Measurements from ENCODE around the gene SOBP. TPM values are rescaled to one million over a fixed set of nuclear protein-coding genes. Genes with fewer than 3 reads are reported as not detected.

SOBP gene
- total and polyA plus RNA-seq, 2 donors (not counting 3 experiments of a cell fraction or from before 2014, with no cell fraction given) = 0.35 to 6.6 TPM

- BruUV-seq (replicated peaks) = no TSS peak
- no peaks in the 10 kb centered on the region for H3K27me3 ChIP-seq (ENCODE audit: control insufficient read depth in 2 of 2, insufficient read depth in 2 of 2, low read length in 2 of 2)
- no peak overlapping the region for H2AFZ ChIP-seq (ENCODE audit: low read depth, low read length)
- CTCF ChIA-PET = interaction anchor here (0.6 to 1.8 kb wide), 2 partner anchors 23 to 603 kb away, joined by 4 read pairs; no protein-coding TSS in a partner anchor
- intact Hi-C loops (cut with micrococcal nuclease) (no loop called here), dilution Hi-C loops (cut with MboI; ENCODE audit: extremely low pct_ligation_motif_present, low sequenced_read_pairs) (no loop called here)
- DNase-seq (ENCODE audit: low read depth, low spot score) (no peak), FAIRE-seq (no peak)
- H3K4me1 ChIP-seq (ENCODE audit: control insufficient read depth, extremely low read depth, insufficient read depth, low read length) = peaks cover 13% of the 10 kb centered on the region
- H3K4me3 ChIP-seq (replicated peaks in 1 of 3; ENCODE audit: insufficient read depth in 1 of 3, low read depth in 1 of 3, low read length in 3 of 3) = no peak overlapping the region
- no peak overlapping the region for H3K4me2 ChIP-seq (ENCODE audit: insufficient read depth, low read length)
- POLR2A ChIA-PET = no interaction called here
- no peaks in the 10 kb centered on the region for H3K79me2 ChIP-seq (ENCODE audit: control insufficient read depth, insufficient read depth, low read length)
- no peaks in the 10 kb centered on the region for H3K9me1 ChIP-seq (replicated peaks; ENCODE audit: control insufficient read depth, extremely low read depth, insufficient read depth, low read length)
- no peak overlapping the region for H3K9ac ChIP-seq (replicated peaks; ENCODE audit: extremely low read depth, insufficient read depth, low read length)
- H3K36me3 ChIP-seq (ENCODE audit: control insufficient read depth in 2 of 2, extremely low read depth in 1 of 2, insufficient read depth in 2 of 2, low read length in 2 of 2) = no peaks in the 10 kb centered on the region
- no peak for TF ChIP-seq JUN (IDR thresholded peaks at IDR 0.05; ENCODE audit: borderline replicate concordance, insufficient read depth, insufficient read length, low read depth)
- TF ChIP-seq FOS (IDR thresholded peaks at IDR 0.05; ENCODE audit: borderline replicate concordance, insufficient read depth, low read length) = no peak
- TF ChIP-seq CTCF (IDR thresholded peaks at IDR 0.05; ENCODE audit: extremely low read depth in 1 of 2, insufficient read depth in 1 of 2, low read depth in 1 of 2, low read length in 2 of 2) = no peak
- TF ChIP-seq POLR2A (IDR thresholded peaks at IDR 0.05; ENCODE audit: low read depth, low read length) = no peak
- no peak for TF ChIP-seq GATA2 (IDR thresholded peaks at IDR 0.05; ENCODE audit: insufficient read depth, insufficient read length, low read depth, low read length)
- no peak for TF ChIP-seq EZH2 (IDR thresholded peaks at IDR 0.05; ENCODE audit: borderline replicate concordance, low read depth, low read length, severe bottlenecking)
- no peak for TF ChIP-seq MYC (IDR thresholded peaks at IDR 0.05; ENCODE audit: low read depth, low read length)
- TF ChIP-seq POLR2AphosphoS5 (IDR thresholded peaks at IDR 0.05; ENCODE audit: insufficient read depth, low read depth, low read length) = no peak
- TF ChIP-seq MAX (IDR thresholded peaks at IDR 0.05; ENCODE audit: insufficient read depth, insufficient read length) = no peak
- no peaks in the 10 kb centered on the region for H4K20me1 ChIP-seq (replicated peaks; ENCODE audit: control insufficient read depth, extremely low read depth, insufficient read depth, low read length)
- H3K27ac ChIP-seq (ENCODE audit: insufficient read depth, low read depth, low read length) = no peak overlapping the region
- no peaks in the 10 kb centered on the region for H3K9me3 ChIP-seq (replicated peaks; ENCODE audit: control insufficient read depth, insufficient read depth, low read length)
Observed at GRCh38 chr6:107652526-107653182, 162.7 kb downstream of the SOBP start.
